ENCODE results near the gene ABLIM1.

- TF ChIP-seq CTCF (conservative IDR thresholded peaks at IDR 0.05 in 1 of 2, IDR thresholded peaks at IDR 0.05 in 1 of 2; ENCODE audit: extremely low read depth in 1 of 2, insufficient read depth in 1 of 2, low read depth in 1 of 2, low read length in 2 of 2) (no peak), EZH2 (IDR thresholded peaks at IDR 0.05; ENCODE audit: borderline replicate concordance, low read length) (no peak)
Observed at GRCh38 chr10:114538181-114538906, 119.7 kb downstream of the ABLIM1 start.
